SK-N-SH (cell line): Measurements from ENCODE around the gene CD109. TPM values are rescaled to one million over a fixed set of nuclear protein-coding genes. Genes with fewer than 3 reads are reported as not detected.
"Not testable (repeated sequence)": the region's sequence is repeated elsewhere in the genome, so short reads cannot be mapped to it uniquely, and the experiment has no call there.

Source experiments
- CTCF ChIA-PET: fragments of 300-600, 350-600 bp; formaldehyde crosslinking; extraction: SDS; loops from one replicate; lab custom pipeline; 2021; lab: Yijun Ruan, JAX
- POLR2A ChIA-PET: fragments of 350-600 bp; sonication (Branson Sonifier 250); formaldehyde crosslinking; extraction: SDS; loops from one replicate; lab custom pipeline; 2020; ENCODE audit warnings: antibody characterized with exemption, inconsistent platforms; lab: Yijun Ruan, JAX
- DNase-seq: peaks from one replicate; pipeline ENCODE4 v3.0.0; 2012
- H2AFZ ChIP-seq: fragments of 200-600 bp; sonication (generic); 2 replicates; pipeline ENCODE4 v1.8.1; 2016; ENCODE audit warnings: antibody characterized with exemption, mild to moderate bottlenecking, low read depth
- H3F3A ChIP-seq: fragments of 200-600 bp; sonication (generic); replicated peaks from 2 replicates; pipeline ENCODE3; 2016; ENCODE audit warnings: antibody characterized with exemption, mild to moderate bottlenecking; ENCODE audit not compliant: insufficient read depth
- H3K27ac ChIP-seq, 2 experiments: fragments of 200-500 bp in 1 of 2; fragments of 200-600 bp in 1 of 2; sonication (Bioruptor generic) in 1 of 2; sonication (generic), shearing (Covaris generic) in 1 of 2; 2 replicates each; pipeline versions ENCODE4 v1.5.1 to v1.6.1; 2014 to 2016; ENCODE audit warnings: low read depth in 2 of 2, inconsistent platforms in 1 of 2, low read length in 1 of 2, mild to moderate bottlenecking in 1 of 2, mixed read lengths in 1 of 2
- H3K27me3 ChIP-seq: fragments of 200-600 bp; sonication (generic), shearing (Covaris generic); 2 replicates; pipeline ENCODE4 v1.6.1; 2016; ENCODE audit warnings: mixed run types; ENCODE audit not compliant: insufficient read depth
- H3K36me3 ChIP-seq, 2 experiments: fragments of 200-500 bp in 1 of 2; fragments of 200-600 bp in 1 of 2; sonication (Bioruptor generic) in 1 of 2; sonication (generic) in 1 of 2; replicated peaks in 1 of 2; 2 replicates each; pipeline versions ENCODE3 to v1.5.1; 2014 to 2016; ENCODE audit warnings: low read length in 1 of 2, mild to moderate bottlenecking in 1 of 2; ENCODE audit not compliant: insufficient read depth in 2 of 2, control insufficient read depth in 1 of 2
- H3K4me1 ChIP-seq, 2 experiments: fragments of 200-500 bp in 1 of 2; fragments of 200-600 bp in 1 of 2; sonication (Bioruptor generic) in 1 of 2; sonication (generic), shearing (Covaris generic) in 1 of 2; 2 replicates each; pipeline versions ENCODE4 v1.5.1 to v1.6.1; 2014 to 2016; ENCODE audit warnings: low read depth in 1 of 2, low read length in 1 of 2, mixed run types in 1 of 2; ENCODE audit not compliant: insufficient read depth in 2 of 2, control insufficient read depth in 1 of 2
- H3K4me2 ChIP-seq: fragments of 200-600 bp; sonication (generic), shearing (Covaris generic); 2 replicates; pipeline ENCODE4 v1.6.1; 2017; ENCODE audit warnings: mixed run types
- H3K4me3 ChIP-seq, 2 experiments: fragments of 200-500 bp in 1 of 2; fragments of 200-600 bp in 1 of 2; sonication (Bioruptor generic) in 1 of 2; sonication (generic), shearing (Covaris generic) in 1 of 2; 2 replicates each; pipeline versions ENCODE4 v1.5.1 to v1.8.1; 2014 to 2016; ENCODE audit warnings: low read depth in 2 of 2, inconsistent platforms in 1 of 2, low read length in 1 of 2, mild to moderate bottlenecking in 1 of 2, mixed read lengths in 1 of 2, moderate library complexity in 1 of 2
- H3K79me2 ChIP-seq: fragments of 200-600 bp; sonication (generic); 2 replicates; pipeline ENCODE4 v1.8.1; 2017; ENCODE audit warnings: mild to moderate bottlenecking; ENCODE audit not compliant: insufficient read depth
- H3K9ac ChIP-seq: fragments of 200-600 bp; sonication (generic); 2 replicates; pipeline ENCODE4 v1.6.1; 2017; ENCODE audit warnings: mixed run types
- H3K9me2 ChIP-seq: fragments of 200-600 bp; sonication (generic); 2 replicates; pipeline ENCODE4 v1.6.1; 2017; ENCODE audit warnings: mixed run types
- H3K9me3 ChIP-seq: fragments of 200-600 bp; sonication (generic); 2 replicates; pipeline ENCODE4 v1.6.1; 2017; ENCODE audit warnings: mixed run types, mild to moderate bottlenecking, moderate library complexity
- H4K20me1 ChIP-seq: fragments of 200-600 bp; sonication (generic); 2 replicates; pipeline ENCODE4 v1.6.1; 2017; ENCODE audit warnings: mild to moderate bottlenecking, mixed run types; ENCODE audit not compliant: insufficient read depth
- ELF1 ChIP-seq: IDR thresholded peaks from 2 replicates; pipeline ENCODE4 v1.4.0; 2012
- NFIC ChIP-seq: IDR thresholded peaks from 2 replicates; pipeline ENCODE4 v1.4.0; 2012; ENCODE audit warnings: borderline replicate concordance
- NRF1 ChIP-seq: IDR thresholded peaks from 2 replicates; pipeline ENCODE4 v1.6.1; 2012; ENCODE audit warnings: low read depth, mild to moderate bottlenecking, low read length
- PBX3 ChIP-seq: IDR thresholded peaks from 2 replicates; pipeline ENCODE4; 2012
- RAD21 ChIP-seq: IDR thresholded peaks from 2 replicates; pipeline ENCODE4 v1.6.1; 2012; ENCODE audit warnings: mild to moderate bottlenecking, low read length
- YY1 ChIP-seq: IDR thresholded peaks from 2 replicates; pipeline ENCODE4 v1.4.0; 2012; ENCODE audit warnings: low read depth, mild to moderate bottlenecking
- WGBS: methylation state at CpG from one replicate; pipeline ENCODE4 v1.1.6; 2017; ENCODE audit warnings: low lambda C conversion rate; 5-methylcytosine and 5-hydroxymethylcytosine counted together
- polyA plus RNA-seq, 3 experiments: library from polyadenylated mRNA; depleted of rRNA; stranded (reverse); fragments of >200 nt; gene quantifications; 2 replicates each; pipeline ENCODE4 v1.2.3, GENCODE V29; 2012
- TF ChIP-seq, protein P1 (sequence below): fragments of 200-600 bp; sonication (generic); IDR thresholded peaks from 2 replicates; pipeline ENCODE4 v1.6.1; 2017; ENCODE audit warnings: antibody characterized with exemption, mild to moderate bottlenecking, moderate library complexity

The CD109 gene
- polyA plus RNA-seq, 1 of the 3 experiments (the other 2 are of a cell fraction): 19.7 TPM

DNA sequence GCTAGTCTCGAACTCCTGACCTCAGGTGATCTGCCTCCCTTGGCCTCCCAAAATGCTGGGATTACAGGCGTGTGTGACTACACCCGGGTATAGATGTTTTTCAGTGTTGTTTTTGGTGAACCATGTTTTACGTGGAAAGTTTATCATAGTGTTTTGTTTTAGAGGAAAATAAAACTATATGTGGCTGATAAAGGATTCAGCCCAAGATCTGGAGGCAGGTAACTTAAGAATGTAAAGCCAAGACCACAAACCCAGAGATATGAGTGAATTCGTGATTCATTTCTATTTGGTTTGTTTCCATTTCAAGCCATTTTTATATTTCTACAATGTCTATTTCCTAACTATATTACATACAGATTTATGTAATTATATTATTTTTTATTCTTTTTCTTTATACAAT, 16.2 kb upstream of the CD109 start:
- H3K4me3 ChIP-seq, H3K9me2 ChIP-seq, H3K4me2 ChIP-seq, H4K20me1 ChIP-seq, H3K9ac ChIP-seq, H3K9me3 ChIP-seq, H3K36me3 ChIP-seq, DNase-seq, H3K79me2 ChIP-seq, H3K4me1 ChIP-seq, H3K27ac ChIP-seq, H3F3A ChIP-seq, H3K27me3 ChIP-seq, POLR2A ChIA-PET: not testable (repeated sequence)
- 0 out of 2 replicates have a peak overlapping the region, but pooled peaks have one; percentile 52 for H2AFZ ChIP-seq
- 45% methylated on average over 5 of the region's 5 CpGs for WGBS
- CTCF ChIA-PET: interaction anchor here (1.2 kb wide), 1 partner anchor 26 kb away, joined by 3 read pairs; the partner anchor contains the start of gene SLC17A5

GRCh38 chr6:73680289-73680918, 15.6 kb upstream of the CD109 start:
- DNase-seq: no peak
- Histone ChIP-seq H3F3A (no peaks in the 10 kb centered on the region), H3K9me2 (no peaks in the 10 kb centered on the region), H4K20me1 (no peaks in the 10 kb centered on the region), H3K4me1 (no peaks in the 10 kb centered on the region), H3K27me3 (no peaks in the 10 kb centered on the region), H3K4me3 (no peak overlapping the region), H3K27ac (no peak overlapping the region), H3K4me2 (no peak overlapping the region), H3K9me3 (no peaks in the 10 kb centered on the region), H3K36me3 (no peaks in the 10 kb centered on the region), H3K9ac (no peak overlapping the region), H2AFZ (no peak overlapping the region), H3K79me2 (no peaks in the 10 kb centered on the region)
- CTCF ChIA-PET: interaction anchor here (1.2 kb wide), 1 partner anchor 27 kb away, joined by 3 read pairs; the partner anchor contains the start of gene SLC17A5
- 25% methylated on average over 5 of the region's 5 CpGs for WGBS
- TF ChIP-seq RAD21: no peak
- TF ChIP-seq YY1: no peak
- no peak for TF ChIP-seq ELF1
- TF ChIP-seq, protein P1, sequence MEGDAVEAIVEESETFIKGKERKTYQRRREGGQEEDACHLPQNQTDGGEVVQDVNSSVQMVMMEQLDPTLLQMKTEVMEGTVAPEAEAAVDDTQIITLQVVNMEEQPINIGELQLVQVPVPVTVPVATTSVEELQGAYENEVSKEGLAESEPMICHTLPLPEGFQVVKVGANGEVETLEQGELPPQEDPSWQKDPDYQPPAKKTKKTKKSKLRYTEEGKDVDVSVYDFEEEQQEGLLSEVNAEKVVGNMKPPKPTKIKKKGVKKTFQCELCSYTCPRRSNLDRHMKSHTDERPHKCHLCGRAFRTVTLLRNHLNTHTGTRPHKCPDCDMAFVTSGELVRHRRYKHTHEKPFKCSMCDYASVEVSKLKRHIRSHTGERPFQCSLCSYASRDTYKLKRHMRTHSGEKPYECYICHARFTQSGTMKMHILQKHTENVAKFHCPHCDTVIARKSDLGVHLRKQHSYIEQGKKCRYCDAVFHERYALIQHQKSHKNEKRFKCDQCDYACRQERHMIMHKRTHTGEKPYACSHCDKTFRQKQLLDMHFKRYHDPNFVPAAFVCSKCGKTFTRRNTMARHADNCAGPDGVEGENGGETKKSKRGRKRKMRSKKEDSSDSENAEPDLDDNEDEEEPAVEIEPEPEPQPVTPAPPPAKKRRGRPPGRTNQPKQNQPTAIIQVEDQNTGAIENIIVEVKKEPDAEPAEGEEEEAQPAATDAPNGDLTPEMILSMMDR: no peak
- TF ChIP-seq PBX3: no peak
- TF ChIP-seq NRF1: no peak
- TF ChIP-seq NFIC: no peak
- POLR2A ChIA-PET: no interaction called here

GRCh38 chr6:73683574-73683973, 12.4 kb upstream of the CD109 start:
- H3K9me2 ChIP-seq, H3K27ac ChIP-seq, H3F3A ChIP-seq, H3K4me2 ChIP-seq, H2AFZ ChIP-seq, H3K4me3 ChIP-seq, POLR2A ChIA-PET, H3K79me2 ChIP-seq, H3K9ac ChIP-seq, H3K27me3 ChIP-seq, H4K20me1 ChIP-seq, DNase-seq, H3K4me1 ChIP-seq, H3K36me3 ChIP-seq, H3K9me3 ChIP-seq: not testable (repeated sequence)
- CTCF ChIA-PET: interaction anchor here (1.9 kb wide), 1 partner anchor 8 kb away, joined by 5 read pairs; no protein-coding TSS in a partner anchor
- WGBS: 18% methylated on average over 2 of the region's 2 CpGs
